Hematopoietic multipotent progenitor cell treated with erythropoietin and hydrocortisone succinate and interleukin-3 and kit ligand, for 6 days (in vitro differentiated cells): ENCODE data around the gene TMEM270.
"Not testable (repeated sequence)": the region's sequence is repeated elsewhere in the genome, so short reads cannot be mapped to it uniquely, and the experiment has no call there.

Experiments used
- DNase-seq: peaks from one replicate; pipeline ENCODE4 v3.0.0-alpha.2; 2015

Gene TMEM270, protein sequence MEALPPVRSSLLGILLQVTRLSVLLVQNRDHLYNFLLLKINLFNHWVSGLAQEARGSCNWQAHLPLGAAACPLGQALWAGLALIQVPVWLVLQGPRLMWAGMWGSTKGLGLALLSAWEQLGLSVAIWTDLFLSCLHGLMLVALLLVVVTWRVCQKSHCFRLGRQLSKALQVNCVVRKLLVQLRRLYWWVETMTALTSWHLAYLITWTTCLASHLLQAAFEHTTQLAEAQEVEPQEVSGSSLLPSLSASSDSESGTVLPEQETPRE

DNA sequence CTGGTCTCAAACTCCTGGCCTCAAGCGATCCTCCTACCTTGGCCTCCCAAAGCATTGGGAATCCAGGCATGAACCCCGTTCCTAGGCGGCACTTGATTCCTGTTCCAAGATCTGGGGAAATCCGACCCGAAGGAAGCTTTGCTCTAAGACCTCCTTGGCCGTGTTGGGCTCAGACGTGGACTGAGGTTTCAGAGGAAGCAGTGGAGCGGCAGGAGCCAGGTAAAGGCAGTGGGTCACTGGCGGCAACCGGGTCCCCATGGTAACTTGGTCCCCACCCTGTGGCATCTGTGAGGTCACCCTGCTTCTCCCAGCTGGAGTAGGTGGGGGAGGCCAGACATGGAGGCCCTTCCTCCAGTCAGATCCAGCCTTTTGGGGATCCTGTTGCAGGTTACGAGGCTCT, at the start of gene TMEM270:
Gene TMEM270, plus strand, starts transcription at position 301 of the 400 bp plus-strand sequence. Its CDS starts 36 bp downstream, at position 337.
- no peak for DNase-seq

DNA sequence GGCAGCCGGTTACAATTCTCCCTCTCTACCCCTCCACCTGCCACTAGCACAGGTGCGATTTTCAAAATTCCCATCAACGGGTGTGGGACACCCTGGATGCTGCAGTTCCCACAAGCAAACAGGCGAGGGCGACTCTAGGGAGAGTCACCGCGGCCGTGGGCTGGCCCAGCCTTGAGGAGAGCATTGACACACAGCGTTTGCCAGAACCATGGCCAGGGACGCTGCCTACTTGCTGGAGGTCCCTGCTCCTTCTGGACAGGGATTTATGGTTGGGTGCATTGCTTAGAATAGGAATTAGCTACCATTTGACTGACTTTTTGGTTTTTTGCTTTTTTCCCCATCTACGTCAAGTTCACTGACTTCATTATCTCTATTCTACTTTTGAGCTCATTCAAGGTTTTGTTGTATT, 49.2 kb upstream of the TMEM270 start:
- DNase-seq, result peak; percentile 85

DNA sequence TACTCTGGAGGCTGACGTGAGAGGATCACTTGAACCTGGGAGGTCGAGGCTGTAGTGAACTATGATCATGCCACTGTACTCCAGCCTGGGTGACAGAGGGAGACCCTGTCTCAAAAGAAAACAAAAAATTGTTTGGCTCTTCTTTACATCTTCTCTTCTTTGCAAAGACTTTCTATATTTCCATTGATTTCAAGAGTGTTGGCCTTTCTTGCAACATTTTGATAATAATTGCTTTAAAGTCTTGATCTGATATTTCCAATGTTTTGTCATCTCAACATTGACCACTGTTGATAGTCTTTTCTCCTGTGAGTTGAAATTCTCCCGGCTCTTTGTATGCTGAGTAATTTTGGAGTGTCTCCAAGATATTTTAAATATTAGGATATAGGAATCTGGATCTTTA, 48.0 kb upstream of the TMEM270 start:
- no peak for DNase-seq

DNA sequence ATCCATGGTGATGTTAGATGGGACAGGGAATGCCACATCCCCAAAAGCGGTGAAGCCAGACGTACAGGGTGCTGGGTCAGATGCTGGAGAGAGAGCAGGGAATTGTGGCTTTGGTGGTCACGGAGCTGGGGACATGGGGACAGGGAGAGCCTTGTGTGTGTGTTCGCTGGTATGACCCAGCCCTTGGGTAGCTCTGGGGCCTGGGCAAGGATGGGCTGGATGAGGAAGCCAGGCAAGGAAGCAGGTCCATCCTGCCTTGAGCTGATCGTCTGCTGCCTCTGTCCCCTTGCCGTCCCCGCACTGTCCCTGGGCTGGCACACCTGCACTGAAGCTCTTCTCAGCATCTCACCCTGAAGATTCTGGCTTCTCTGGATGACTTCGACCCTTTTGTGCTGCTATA, 45.5 kb upstream of the TMEM270 start:
- no peak for DNase-seq

DNA sequence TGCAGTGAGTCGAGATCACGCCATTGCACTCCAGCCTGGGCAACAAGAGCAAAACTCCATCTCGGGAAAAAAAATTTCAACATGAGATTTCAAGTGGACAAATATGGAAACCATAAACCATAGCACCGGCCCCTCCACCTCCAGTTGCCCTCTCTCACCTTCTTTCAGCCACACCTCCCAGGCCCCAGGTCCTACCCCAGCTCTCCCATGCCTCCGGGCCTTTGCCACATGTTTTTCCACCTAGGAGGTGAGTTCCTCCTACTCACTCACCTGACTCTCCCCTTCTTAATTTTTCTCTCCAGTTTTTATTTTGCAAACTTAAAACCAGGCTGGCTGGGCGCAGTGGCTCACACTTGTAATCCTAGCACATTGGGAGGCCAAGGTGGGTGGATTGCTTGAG, 43.8 kb upstream of the TMEM270 start:
- DNase-seq, result no peak

DNA sequence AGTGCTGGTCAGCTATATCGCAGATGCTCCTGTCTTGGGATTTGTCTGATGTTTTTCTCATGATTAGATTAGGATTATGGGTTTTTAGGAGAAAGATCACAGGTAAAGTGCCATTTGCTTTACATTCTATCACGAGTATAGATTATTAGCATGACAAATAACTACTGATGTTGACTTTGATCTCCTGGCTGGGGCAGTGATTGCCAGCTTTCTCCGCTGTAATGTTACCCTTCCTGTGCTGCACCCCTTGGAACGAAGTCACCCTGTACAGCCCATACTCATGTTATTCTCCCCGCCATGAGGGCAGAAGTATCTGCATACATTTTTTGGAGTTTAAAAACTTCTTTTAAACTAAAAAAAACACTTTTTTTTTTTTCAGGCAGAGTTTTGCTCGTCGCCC, 40.9 kb upstream of the TMEM270 start:
- no peak for DNase-seq

DNA sequence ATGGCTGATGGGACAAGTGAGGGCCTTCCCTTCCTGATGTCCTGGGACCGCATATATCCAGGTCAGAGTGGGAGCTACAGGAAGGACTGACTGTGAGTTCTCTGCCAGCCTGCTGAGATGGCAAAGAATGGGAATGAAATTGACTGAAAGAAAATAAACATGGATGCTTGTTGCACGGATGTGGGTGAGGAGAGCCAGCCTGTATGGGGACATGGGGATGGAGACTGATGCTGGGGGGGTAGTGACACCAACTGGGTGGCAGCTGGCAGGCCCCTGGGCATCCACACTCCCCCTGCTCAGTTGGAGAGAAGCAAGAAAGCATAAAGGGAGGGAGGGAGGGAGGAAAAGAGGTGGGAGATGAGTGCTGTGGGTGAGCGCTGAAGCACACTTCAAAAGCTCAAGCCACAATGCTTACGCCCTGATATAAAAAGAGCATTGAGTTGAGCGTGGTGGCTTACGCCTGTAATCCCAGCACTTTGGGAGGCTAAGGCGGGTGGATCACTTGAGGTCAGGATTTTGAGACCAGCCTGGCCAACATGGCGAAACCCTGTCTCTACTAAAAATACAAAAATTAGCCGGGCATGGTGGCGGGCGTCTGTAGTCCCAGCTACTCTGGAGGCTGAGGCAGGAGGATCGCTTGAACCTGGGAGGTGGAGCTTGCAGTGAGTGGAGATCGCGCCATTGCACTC, 39.2 kb upstream of the TMEM270 start:
- not testable (repeated sequence) for DNase-seq

DNA sequence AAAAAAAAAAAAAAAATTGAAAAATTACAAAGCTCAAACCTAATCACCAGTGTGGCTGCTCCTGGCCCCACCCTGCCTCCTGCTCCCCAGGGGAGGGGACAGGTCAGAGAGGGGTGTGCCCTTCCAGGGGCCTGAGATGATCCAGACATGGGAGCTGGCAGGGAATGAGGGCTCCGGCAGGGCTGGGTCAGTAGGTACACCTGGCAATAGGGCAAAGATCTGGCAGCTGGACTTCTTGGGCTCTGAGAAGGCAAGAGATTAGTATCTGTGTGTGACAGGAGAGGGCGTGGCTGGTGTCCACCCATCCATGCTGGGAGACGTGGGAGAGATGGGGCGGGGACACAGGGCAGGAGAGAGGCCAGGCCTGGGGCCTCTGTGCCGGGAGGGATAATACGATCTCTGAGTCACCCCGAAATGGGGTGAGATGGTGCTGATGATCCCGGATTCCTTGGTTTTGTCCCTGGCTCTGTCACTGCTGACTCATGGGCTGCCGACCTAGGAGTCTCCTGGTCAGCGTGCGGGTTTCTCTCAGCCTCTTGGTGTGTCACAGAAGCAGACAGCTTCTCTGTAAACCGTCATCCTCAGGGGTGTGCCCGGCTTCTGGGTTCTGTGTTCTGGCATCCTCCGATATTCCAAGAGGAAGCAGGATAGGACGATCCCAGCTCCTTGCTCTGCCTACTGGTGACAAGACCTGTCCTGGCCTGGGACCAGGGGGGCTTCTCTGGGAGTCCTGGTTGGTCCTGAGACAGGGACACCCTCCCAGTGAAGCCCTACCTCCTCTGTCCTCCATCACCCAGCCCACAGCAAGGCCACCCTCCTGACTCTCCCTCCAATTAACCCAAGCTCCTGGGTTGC, 38.4 kb upstream of the TMEM270 start:
- peak; percentile 75 for DNase-seq

DNA sequence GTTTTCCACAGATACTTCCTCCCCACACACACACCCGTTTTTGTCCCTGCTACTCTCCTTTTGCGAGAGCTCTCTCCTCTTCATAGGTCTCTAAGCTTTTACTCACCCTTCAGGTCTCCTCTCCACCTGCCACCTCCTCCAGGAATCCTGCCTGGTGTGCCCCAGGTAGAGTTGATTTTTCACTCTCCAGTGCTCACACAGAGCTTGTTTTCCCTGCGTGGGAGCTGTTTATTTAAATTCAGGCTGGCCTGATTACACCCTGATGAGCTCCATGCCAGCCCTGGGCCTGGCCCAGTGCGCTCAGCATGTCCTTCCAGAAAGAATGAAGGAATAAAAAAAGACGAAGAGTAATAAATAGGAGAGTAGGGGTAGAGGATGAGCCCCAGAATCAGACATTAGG, 37.7 kb upstream of the TMEM270 start:
- no peak for DNase-seq

DNA sequence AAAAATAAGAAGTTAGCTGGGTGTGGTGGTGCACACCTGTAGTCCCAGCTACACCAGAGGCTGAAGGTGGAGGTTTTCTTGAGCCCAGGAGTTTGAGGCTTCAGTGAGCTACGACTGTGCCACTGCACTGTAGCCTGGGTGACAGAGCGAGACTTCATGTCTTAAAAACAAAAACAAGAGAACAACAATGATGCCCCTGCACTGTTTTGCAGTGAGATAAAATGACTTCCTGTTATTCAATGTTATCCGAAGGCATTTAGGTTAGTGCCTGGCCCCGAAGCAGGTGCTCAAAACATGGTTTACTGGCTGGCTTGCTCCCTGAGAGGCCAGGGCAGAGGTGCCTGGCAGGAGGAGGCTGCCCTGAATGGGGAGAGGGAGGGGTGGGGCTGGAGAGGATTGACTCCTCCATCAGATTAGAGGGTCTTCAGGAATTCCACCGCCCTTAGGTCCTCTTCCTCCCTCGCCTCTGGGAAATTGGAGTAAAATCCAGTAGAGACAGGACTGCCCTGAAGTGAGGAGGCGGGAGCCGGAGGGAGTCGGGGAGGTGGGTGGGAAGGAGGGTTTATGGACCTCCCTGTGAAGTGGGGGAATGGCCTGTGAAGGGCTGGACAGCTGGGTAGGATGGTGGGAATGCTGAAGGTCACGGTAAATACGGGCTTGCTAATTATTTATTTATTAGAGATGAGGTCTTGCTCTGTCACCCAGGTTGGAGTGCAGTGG, 36.9 kb upstream of the TMEM270 start:
- DNase-seq, result no peak

DNA sequence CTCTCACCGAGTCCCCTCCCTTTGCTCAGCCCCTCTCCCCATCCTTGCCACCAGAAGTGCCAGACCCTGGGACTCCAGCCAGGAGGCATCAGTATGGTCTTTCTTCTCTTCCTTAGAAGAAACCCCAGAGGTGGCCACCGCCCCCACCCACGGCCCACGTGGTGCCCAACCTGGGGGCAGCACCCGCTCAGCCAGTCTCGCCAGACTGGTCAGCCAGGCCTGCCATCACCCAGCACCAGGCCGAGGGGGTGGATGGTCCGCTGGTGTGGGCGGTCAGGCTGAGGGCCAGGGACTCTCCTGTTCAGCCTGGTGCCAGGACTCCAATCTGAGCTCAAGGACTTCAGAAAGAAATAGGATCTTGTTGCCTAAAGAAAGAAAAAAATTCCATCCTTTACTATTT, 36.0 kb upstream of the TMEM270 start:
- no peak for DNase-seq

DNA sequence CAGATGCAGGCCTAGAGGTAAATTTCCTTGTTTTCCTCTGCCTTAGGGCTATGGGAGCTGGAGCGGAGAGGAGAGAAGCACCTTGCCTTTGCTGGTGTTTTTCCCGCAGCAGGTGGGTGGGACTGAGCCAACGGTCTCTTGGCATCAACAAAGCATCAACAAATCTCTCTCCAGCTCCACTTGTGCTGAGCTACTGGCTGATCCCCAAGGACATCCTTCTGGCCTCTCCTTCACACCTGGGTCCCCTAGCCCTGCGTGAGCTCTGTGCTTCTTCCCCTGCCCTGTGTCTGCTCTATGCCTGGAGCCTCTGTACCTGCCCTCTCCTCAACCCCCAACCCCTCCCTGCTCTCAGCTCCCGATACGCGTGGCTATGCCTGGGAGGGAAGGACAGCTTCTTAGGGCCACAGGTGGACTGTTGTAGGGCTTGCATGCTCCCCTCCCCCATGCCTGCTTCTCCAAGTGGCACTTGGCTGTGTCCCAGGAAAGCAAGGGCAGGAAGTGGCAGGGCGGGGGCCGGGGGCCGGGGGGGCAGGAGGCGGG, 33.3 kb upstream of the TMEM270 start:
- DNase-seq, result peak; percentile 72

DNA sequence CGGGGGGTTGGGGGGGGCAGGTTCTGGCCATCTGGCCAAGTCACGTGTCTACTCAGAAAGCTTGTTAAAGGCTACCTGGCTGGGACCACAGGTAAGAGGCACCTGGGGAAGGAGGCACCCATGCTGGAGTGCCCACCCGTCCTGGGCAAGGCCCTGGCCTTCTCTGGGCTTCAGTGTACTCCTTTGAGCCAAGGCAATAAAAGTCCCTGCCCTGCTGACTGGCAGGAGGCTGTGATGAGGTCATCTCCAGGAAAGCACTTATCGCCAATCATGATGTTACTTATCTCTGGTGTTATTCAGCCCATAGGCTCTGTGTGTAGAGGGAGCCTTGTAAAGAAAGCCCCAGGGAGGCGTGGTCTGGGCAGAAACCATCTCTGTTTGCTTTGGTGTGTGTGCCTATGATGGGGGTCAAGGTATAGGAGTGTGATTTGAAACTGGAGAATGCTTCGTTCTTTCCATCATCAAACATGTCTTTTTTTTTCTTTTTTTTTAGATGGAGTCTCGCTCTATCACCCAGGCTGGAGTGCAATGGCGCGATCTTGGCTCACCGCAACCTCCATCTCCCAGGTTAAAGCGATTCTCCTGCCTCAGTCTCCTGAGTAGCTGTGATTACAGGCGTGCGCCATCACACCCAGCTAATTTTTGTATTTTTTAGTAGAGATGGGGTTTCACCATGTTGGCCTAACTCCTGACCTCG, 32.7 kb upstream of the TMEM270 start:
- DNase-seq, result peak; percentile 79

DNA sequence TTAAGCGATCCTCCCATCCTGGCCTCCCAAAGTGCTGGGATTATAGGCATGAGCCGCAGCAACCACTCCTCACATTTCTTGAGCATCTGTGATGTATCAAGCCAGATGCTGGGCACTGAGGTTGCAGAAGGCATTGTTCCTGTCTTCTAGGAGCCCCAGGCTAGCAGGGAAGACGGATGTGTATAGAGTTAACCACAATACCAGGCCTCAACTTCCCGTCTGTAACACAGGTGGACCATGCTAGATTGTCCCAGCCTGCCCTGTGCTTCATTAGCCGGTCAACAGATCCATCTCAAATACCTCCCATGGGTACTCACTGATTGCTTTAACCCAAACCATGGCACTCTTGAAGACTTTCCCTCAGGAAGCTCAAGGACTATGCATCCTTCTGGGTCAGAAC, 32.0 kb upstream of the TMEM270 start:
- DNase-seq, result no peak

DNA sequence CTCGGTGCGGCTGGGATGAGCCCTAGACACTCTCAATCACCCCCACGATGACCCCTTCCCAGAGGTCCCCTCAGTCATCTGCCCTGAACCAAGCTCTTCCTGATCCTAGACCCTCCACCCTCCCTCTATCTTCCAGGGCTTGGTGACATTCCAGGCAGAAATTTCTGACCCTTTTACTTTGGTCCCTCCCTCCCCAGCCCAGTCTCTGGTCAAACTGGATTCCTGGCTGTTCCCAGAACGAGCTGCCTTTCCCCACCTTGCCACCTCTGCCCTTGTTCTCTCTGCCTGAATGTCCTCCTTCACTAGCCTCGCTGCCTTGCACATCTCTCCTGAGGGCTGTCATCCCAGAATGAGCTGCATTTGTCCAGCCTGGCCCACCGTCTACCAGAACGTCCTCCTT, 31.5 kb upstream of the TMEM270 start:
- DNase-seq, result no peak

DNA sequence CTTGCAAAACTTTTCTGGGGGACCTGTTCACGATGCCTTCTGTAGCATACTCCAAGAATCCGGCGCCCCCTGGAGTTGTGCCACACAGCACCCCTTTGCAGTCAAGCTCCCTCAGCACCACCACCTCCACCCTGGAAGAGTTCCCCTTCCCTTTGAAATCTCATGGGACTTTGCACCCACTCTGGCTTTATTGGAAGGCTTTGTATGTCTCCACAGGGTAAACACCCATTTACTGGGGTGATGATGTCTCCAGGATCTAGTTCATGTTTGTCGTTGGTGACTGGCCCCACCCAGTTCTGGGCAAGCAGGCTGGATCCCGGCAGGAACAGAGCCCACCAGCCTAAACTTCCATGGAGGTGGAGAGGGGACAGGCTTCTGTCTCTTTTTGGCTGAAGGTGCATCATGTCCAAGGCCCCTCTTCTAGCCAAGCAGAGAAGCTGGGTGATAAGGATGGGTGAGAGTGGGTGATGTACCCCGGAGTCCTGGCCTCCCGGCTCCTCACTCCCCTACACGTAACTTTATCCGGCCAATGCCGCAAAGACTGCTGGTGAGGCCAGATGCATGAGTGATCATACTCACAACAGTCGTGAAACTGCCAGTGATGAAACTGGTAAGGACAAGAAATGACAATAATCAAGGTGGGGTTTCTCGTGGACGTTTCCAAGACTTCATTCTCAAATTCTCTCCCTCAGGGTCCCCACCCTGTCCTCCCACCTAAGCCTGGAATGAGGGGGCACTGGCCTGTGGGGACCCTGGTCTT, 30.9 kb upstream of the TMEM270 start:
- DNase-seq, result no peak

DNA sequence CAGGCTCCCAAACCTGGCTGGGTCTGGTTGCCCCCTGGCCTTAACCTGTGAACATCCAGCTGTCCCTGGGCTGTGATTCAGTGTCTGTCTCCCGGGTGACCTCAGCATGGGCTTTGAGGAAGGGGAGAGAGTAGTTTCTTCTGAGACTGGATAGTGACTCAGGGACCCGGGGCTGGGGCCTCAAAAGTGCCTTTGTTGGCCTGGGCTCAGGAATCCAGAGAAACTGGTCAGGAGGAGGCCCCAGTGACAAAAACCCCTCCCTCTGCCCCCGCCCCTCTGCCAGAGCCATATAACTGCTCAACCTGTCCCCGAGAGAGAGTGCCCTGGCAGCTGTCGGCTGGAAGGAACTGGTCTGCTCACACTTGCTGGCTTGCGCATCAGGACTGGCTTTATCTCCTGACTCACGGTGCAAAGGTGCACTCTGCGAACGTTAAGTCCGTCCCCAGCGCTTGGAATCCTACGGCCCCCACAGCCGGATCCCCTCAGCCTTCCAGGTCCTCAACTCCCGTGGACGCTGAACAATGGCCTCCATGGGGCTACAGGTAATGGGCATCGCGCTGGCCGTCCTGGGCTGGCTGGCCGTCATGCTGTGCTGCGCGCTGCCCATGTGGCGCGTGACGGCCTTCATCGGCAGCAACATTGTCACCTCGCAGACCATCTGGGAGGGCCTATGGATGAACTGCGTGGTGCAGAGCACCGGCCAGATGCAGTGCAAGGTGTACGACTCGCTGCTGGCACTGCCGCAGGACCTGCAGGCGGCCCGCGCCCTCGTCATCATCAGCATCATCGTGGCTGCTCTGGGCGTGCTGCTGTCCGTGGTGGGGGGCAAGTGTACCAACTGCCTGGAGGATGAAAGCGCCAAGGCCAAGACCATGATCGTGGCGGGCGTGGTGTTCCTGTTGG, 30.0 kb upstream of the TMEM270 start, which contains the start of gene CLDN4:
Gene CLDN4, plus strand, starts transcription at position 316 of the 903 bp plus-strand sequence. Its CDS starts 206 bp downstream, at position 522.
- no peak for DNase-seq

DNA sequence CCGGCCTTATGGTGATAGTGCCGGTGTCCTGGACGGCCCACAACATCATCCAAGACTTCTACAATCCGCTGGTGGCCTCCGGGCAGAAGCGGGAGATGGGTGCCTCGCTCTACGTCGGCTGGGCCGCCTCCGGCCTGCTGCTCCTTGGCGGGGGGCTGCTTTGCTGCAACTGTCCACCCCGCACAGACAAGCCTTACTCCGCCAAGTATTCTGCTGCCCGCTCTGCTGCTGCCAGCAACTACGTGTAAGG, 29.4 kb upstream of the TMEM270 start:
- DNase-seq, result no peak

DNA sequence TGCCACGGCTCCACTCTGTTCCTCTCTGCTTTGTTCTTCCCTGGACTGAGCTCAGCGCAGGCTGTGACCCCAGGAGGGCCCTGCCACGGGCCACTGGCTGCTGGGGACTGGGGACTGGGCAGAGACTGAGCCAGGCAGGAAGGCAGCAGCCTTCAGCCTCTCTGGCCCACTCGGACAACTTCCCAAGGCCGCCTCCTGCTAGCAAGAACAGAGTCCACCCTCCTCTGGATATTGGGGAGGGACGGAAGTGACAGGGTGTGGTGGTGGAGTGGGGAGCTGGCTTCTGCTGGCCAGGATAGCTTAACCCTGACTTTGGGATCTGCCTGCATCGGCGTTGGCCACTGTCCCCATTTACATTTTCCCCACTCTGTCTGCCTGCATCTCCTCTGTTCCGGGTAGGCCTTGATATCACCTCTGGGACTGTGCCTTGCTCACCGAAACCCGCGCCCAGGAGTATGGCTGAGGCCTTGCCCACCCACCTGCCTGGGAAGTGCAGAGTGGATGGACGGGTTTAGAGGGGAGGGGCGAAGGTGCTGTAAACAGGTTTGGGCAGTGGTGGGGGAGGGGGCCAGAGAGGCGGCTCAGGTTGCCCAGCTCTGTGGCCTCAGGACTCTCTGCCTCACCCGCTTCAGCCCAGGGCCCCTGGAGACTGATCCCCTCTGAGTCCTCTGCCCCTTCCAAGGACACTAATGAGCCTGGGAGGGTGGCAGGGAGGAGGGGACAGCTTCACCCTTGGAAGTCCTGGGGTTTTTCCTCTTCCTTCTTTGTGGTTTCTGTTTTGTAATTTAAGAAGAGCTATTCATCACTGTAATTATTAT, 28.9 kb upstream of the TMEM270 start:
- no peak for DNase-seq

DNA sequence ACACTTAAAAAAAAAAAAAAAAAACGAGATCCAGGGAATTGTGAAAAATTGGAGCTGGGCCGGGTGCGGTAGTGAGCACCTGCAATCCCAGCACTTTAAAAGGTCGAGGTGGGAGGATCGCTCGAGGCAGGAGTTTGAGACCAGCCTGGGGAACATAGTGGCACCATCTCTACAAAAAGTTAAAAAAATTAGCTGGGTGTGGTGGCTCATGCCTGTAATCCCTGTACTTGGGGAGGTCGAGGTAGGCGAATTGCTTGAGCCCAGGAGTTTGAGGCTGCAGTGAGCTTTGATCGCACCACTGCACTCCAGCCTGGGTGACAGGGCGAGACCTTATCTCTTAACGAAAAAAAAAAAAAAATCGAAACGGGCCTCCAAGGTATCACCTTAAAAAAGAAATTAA, 28.2 kb upstream of the TMEM270 start:
- DNase-seq, result no peak
